ENCODE measurements around the gene RTP3. TPM values are rescaled to one million over a fixed set of nuclear protein-coding genes. Genes with fewer than 3 reads are reported as not detected.

The RTP3 gene
- total RNA-seq, 1 experiment from 2014 or later: not detected

DNA sequence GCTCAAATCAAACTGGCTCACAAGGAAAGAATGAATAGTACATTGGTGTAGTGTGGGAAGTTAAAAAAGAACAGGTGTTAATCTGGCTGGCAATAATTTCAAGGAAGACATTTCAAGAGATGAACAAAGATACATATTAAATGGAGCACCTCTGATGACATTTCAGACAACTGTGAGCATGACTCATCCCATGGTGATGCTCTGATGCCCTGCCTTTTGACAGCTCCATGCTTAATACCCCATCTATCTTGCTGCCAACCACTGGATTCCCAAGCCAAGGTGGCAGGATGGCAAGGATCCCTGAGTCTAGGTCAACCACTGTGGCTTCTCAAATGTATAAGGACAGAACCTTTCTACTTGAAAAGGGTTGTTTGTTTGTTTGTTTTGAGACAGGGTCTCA lies 39.0 kb downstream of the RTP3 start:
- Histone ChIP-seq H3K9me2 (ENCODE audit: insufficient read depth) (no peaks in the 10 kb centered on the region), H4K20me1 (ENCODE audit: insufficient read depth) (no peaks in the 10 kb centered on the region), H3K27me3 (ENCODE audit: insufficient read depth, low read length) (no peaks in the 10 kb centered on the region), H3K36me3 (ENCODE audit: control insufficient read depth in 1 of 2, insufficient read depth in 2 of 2, low read length in 2 of 2) (no peaks in the 10 kb centered on the region), H3K4me1 (ENCODE audit: control insufficient read depth in 1 of 2, insufficient read depth in 2 of 2, low read length in 2 of 2) (no peaks in the 10 kb centered on the region), H3K9ac (ENCODE audit: low read length) (no peak overlapping the region), H3K4me3 (replicated peaks in 1 of 2; ENCODE audit: low read depth in 1 of 2, low read length in 2 of 2) (no peak overlapping the region), H3K4me2 (ENCODE audit: low read length) (no peak overlapping the region), H3K27ac (ENCODE audit: low read depth, low read length) (no peak overlapping the region), H2AFZ (ENCODE audit: low read depth, low read length, poor library complexity, severe bottlenecking) (no peak overlapping the region), H3K79me2 (ENCODE audit: insufficient read depth, low read length) (no peaks in the 10 kb centered on the region), H3K9me3 (ENCODE audit: control insufficient read depth in 1 of 2, insufficient read depth in 1 of 2, low read depth in 1 of 2, low read length in 2 of 2) (no peaks in the 10 kb centered on the region)
- DNase-seq (ENCODE audit: low read depth, low spot score) (no peak), ATAC-seq (no peak)
- no TSS peak for BruUV-seq (replicated peaks)
- intact Hi-C loops (cut with micrococcal nuclease): no loop called here
- ChIA-PET POLR2A (no interaction called here), CTCF (no interaction called here), RAD21 (ENCODE audit: low non-redundant PET in 1 of 2, low total read pairs in 2 of 2, uncharacterized antibody in 2 of 2, unreplicated experiment in 2 of 2) (no interaction called here)
- TF ChIP-seq CEBPB (IDR thresholded peaks at IDR 0.05; ENCODE audit: low read depth) (no peak), ZNF274 (IDR thresholded peaks at IDR 0.05; ENCODE audit: low read depth, low read length) (no peak), SP1 (IDR thresholded peaks at IDR 0.05; ENCODE audit: low read depth) (no peak), REST (IDR thresholded peaks at IDR 0.05; ENCODE audit: low read depth) (no peak), MAX (IDR thresholded peaks at IDR 0.05) (no peak)
- TF ChIP-seq, protein P1, sequence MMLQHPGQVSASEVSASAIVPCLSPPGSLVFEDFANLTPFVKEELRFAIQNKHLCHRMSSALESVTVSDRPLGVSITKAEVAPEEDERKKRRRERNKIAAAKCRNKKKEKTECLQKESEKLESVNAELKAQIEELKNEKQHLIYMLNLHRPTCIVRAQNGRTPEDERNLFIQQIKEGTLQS (IDR thresholded peaks at IDR 0.05): no peak
- TF ChIP-seq, protein P2, sequence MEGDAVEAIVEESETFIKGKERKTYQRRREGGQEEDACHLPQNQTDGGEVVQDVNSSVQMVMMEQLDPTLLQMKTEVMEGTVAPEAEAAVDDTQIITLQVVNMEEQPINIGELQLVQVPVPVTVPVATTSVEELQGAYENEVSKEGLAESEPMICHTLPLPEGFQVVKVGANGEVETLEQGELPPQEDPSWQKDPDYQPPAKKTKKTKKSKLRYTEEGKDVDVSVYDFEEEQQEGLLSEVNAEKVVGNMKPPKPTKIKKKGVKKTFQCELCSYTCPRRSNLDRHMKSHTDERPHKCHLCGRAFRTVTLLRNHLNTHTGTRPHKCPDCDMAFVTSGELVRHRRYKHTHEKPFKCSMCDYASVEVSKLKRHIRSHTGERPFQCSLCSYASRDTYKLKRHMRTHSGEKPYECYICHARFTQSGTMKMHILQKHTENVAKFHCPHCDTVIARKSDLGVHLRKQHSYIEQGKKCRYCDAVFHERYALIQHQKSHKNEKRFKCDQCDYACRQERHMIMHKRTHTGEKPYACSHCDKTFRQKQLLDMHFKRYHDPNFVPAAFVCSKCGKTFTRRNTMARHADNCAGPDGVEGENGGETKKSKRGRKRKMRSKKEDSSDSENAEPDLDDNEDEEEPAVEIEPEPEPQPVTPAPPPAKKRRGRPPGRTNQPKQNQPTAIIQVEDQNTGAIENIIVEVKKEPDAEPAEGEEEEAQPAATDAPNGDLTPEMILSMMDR (IDR thresholded peaks at IDR 0.05 in 2 of 3, conservative IDR thresholded peaks at IDR 0.05 in 1 of 3; ENCODE audit: borderline replicate concordance in 1 of 3, insufficient read depth in 1 of 3, low read depth in 2 of 3, low read length in 2 of 3): no peak
